K562 (cell line): ENCODE results near the gene HGF. TPM values are rescaled to one million over a fixed set of nuclear protein-coding genes. Genes with fewer than 3 reads are reported as not detected.

Experiments
- ATAC-seq: fragments of 200-7000 bp; cut with Tn5 transposase; 3 replicates; pipeline ENCODE4 v1.9.1; 2020; ENCODE audit warnings: moderate library complexity
- BruUV-seq: library from RNA; stranded (reverse); fragments of 400-500 nt; replicated peaks from 2 replicates; lab custom pipeline; 2021; lab: Mats Ljungman, UMichigan
- CTCF ChIA-PET: fragments of 300-600 bp; formaldehyde crosslinking; extraction: SDS; loops from one replicate; lab custom pipeline; 2021; ENCODE audit warnings: low intra/inter-chr PET ratio; lab: Yijun Ruan, JAX
- POLR2A ChIA-PET: fragments of 300-600, 350-650 bp; sonication (Branson Sonifier 250); formaldehyde crosslinking; extraction: SDS; loops from one replicate; lab custom pipeline; 2021; ENCODE audit warnings: antibody characterized with exemption, inconsistent platforms; lab: Yijun Ruan, JAX
- DNase-seq, 4 experiments: peaks; one replicate each; pipeline versions ENCODE4 v3.0.0 to v3.0.0-alpha.2; 2011 to 2018; ENCODE audit warnings: low spot score in 3 of 4, mixed read lengths in 3 of 4; ENCODE audit errors: extremely low read depth in 1 of 4
- FAIRE-seq: peaks from 2 replicates; lab custom pipeline; 2011; peaks lifted over from hg19 to GRCh38; lab: Jason Lieb, UNC
- H2AFZ ChIP-seq: 2 replicates; pipeline ENCODE4 v1.6.0; 2011; ENCODE audit warnings: low read depth, low read length, control low read depth, inconsistent platforms
- H3K27ac ChIP-seq: fragments of 200-600 bp; 3 replicates; pipeline ENCODE4 v1.8.0; 2011; ENCODE audit warnings: low read depth, mild to moderate bottlenecking, control low read depth, inconsistent platforms, low read length, moderate library complexity, mixed read lengths; ENCODE audit errors: extremely low read depth
- H3K27me3 ChIP-seq, 2 experiments: fragments of 300-600 bp in 1 of 2; 2 replicates in 1 of 2; 3 replicates in 1 of 2; pipeline versions ENCODE4 v1.6.0 to v1.8.0; 2011; ENCODE audit warnings: inconsistent platforms in 2 of 2, low read length in 2 of 2, mild to moderate bottlenecking in 1 of 2, mixed read lengths in 1 of 2, moderate library complexity in 1 of 2; ENCODE audit not compliant: control insufficient read depth in 2 of 2, insufficient read depth in 2 of 2
- H3K36me3 ChIP-seq: fragments of 300-600 bp; 3 replicates; pipeline ENCODE4 v1.8.0; 2011; ENCODE audit warnings: mild to moderate bottlenecking, low read length, inconsistent platforms; ENCODE audit not compliant: control insufficient read depth, insufficient read depth
- H3K4me1 ChIP-seq, 2 experiments: fragments of 200-600 bp in 1 of 2; replicated peaks in 1 of 2; 2 replicates in 1 of 2; 3 replicates in 1 of 2; pipeline versions ENCODE4 v1.5.1 to v1.8.0; 2011; ENCODE audit warnings: inconsistent platforms in 2 of 2, low read length in 2 of 2, mild to moderate bottlenecking in 1 of 2, mixed read lengths in 1 of 2, moderate library complexity in 1 of 2; ENCODE audit not compliant: control insufficient read depth in 2 of 2, insufficient read depth in 2 of 2
- H3K4me2 ChIP-seq: 2 replicates; pipeline ENCODE4 v1.6.1; 2011; ENCODE audit warnings: low read length, control low read depth, inconsistent platforms, mixed read lengths; ENCODE audit not compliant: insufficient read depth
- H3K4me3 ChIP-seq: fragments of 200-600 bp; sonication (generic), shearing (Covaris generic); 2 replicates; pipeline ENCODE4 v1.5.1; 2016; ENCODE audit warnings: control low read depth, inconsistent platforms
- H3K79me2 ChIP-seq: fragments of 200-600 bp; 3 replicates; pipeline ENCODE4 v1.8.0; 2011; ENCODE audit warnings: low read length, inconsistent platforms; ENCODE audit not compliant: control insufficient read depth, insufficient read depth
- H3K9ac ChIP-seq, 2 experiments: 2 replicates each; pipeline versions ENCODE4 v1.6.0 to v1.6.1; 2011; ENCODE audit warnings: low read depth in 2 of 2, low read length in 2 of 2, control low read depth in 1 of 2, inconsistent platforms in 1 of 2, mild to moderate bottlenecking in 1 of 2, mixed read lengths in 1 of 2; ENCODE audit not compliant: insufficient read depth in 1 of 2
- H3K9me1 ChIP-seq: one replicate; pipeline ENCODE4 v1.6.0; 2011; ENCODE audit warnings: inconsistent platforms, mild to moderate bottlenecking, low read length, moderate library complexity; ENCODE audit not compliant: control insufficient read depth, insufficient read depth
- H3K9me3 ChIP-seq: replicated peaks from 2 replicates; pipeline ENCODE4 v1.5.1; 2011; ENCODE audit warnings: low read depth, low read length, inconsistent platforms; ENCODE audit not compliant: control insufficient read depth, insufficient read depth
- H4K20me1 ChIP-seq: replicated peaks from 2 replicates; pipeline ENCODE4 v1.6.1; 2011; ENCODE audit warnings: low read length, inconsistent platforms, mixed read lengths; ENCODE audit not compliant: control insufficient read depth, insufficient read depth
- ARID2 ChIP-seq: fragments of 450-650 bp; IDR thresholded peaks from 2 replicates; pipeline ENCODE4 v1.6.1; 2017; ENCODE audit warnings: antibody characterized with exemption, mild to moderate bottlenecking
- EP300 ChIP-seq: IDR thresholded peaks from 2 replicates; pipeline ENCODE4 v1.6.1; 2012; ENCODE audit warnings: low read length, improper control_type of control experiment
- ETS2 ChIP-seq: IDR thresholded peaks from 2 replicates; pipeline ENCODE4 v1.6.1; 2016; ENCODE audit warnings: borderline replicate concordance, missing genetic modification characterization, mild to moderate bottlenecking, moderate library complexity, missing compliant biosample characterization; ENCODE audit not compliant: poor library complexity, severe bottlenecking
- LEF1 ChIP-seq: fragments of 450-650 bp; IDR thresholded peaks from 2 replicates; pipeline ENCODE4 v1.6.1; 2016; ENCODE audit warnings: mild to moderate bottlenecking
- MTF1 ChIP-seq: fragments of 250-450 bp; sonication (Bioruptor Pico); IDR thresholded peaks from 2 replicates; pipeline ENCODE4 v1.9.0; 2021; ENCODE audit warnings: moderate library complexity, mild to moderate bottlenecking, inconsistent platforms, borderline replicate concordance
- NEUROD1 ChIP-seq: fragments of 150-350 bp; IDR thresholded peaks from 2 replicates; pipeline ENCODE4 v1.6.1; 2014; ENCODE audit warnings: borderline replicate concordance, low read length, low read depth; ENCODE audit not compliant: partially characterized antibody
- PTBP1 ChIP-seq: fragments of 200-400 bp; formaldehyde crosslinking; IDR thresholded peaks from 2 replicates; pipeline ENCODE4 v1.6.1; 2017; ENCODE audit warnings: low read depth, low read length
- RBM39 ChIP-seq: fragments of 200-400 bp; formaldehyde crosslinking; optimal IDR thresholded peaks from 2 replicates; pipeline ENCODE3; 2018; ENCODE audit warnings: low read depth, low read length
- RFX7 ChIP-seq: fragments of 250-450 bp; sonication (Bioruptor Pico); IDR thresholded peaks from 2 replicates; pipeline ENCODE4 v1.5.1; 2021; ENCODE audit warnings: mild to moderate bottlenecking
- SRF ChIP-seq, 2 experiments: fragments of 250-450, 450-650 bp in 1 of 2; sonication (Bioruptor Pico) in 1 of 2; sonication (generic) in 1 of 2; formaldehyde crosslinking; IDR thresholded peaks; 2 replicates each; pipeline versions ENCODE4 v1.5.0 to v1.5.1; 2020 to 2022; ENCODE audit warnings: mild to moderate bottlenecking in 1 of 2, missing genetic modification reagents in 1 of 2
- TAL1 ChIP-seq: fragments of 450-650 bp; IDR thresholded peaks from 2 replicates; pipeline ENCODE4 v1.6.1; 2016; ENCODE audit warnings: mild to moderate bottlenecking
- WGBS: fragments of 100-300 bp; shearing (Covaris generic); methylation state at CpG from one replicate; pipeline ENCODE4 v1.1.6; 2016; ENCODE audit warnings: low coverage, mixed read lengths; ENCODE audit not compliant: insufficient coverage; ENCODE audit errors: missing lambda C conversion rate; 5-methylcytosine and 5-hydroxymethylcytosine counted together
- in situ Hi-C: fragments of 300-500 bp; cut with MboI; formaldehyde crosslinking; loops from 4 replicates; pipeline ENCODE4 v1.15.0; 2018; ENCODE audit warnings: inconsistent platforms, mixed read lengths
- intact Hi-C: fragments of 100-400 bp; cut with micrococcal nuclease; formaldehyde crosslinking; loops from 2 replicates; pipeline ENCODE4 v1.14.2; 2022
- polyA plus RNA-seq, 8 experiments: library from polyadenylated mRNA; depleted of rRNA in 4 of 8; stranded (reverse) in 5 of 8; unstranded in 3 of 8; fragments of >200 nt; fragmentation: Nextera tagmentation in 2 of 8; fragmentation: Illumina TruSeq in 1 of 8; extraction: Ambion mirVana in 2 of 8; extraction: Trizol in 1 of 8; gene quantifications; 2 replicates each; pipeline versions ENCODE4 v1.2.1 to v1.2.3, GENCODE V29; 2011 to 2014; ENCODE audit warnings: inconsistent platforms in 1 of 8, missing spikeins in 1 of 8
- total RNA-seq, 7 experiments: library from RNA; depleted of rRNA in 6 of 7; stranded (reverse); fragments of >200 nt in 6 of 7; fragmentation: Illumina TruSeq in 2 of 7; extraction: Trizol in 2 of 7; gene quantifications; 2 replicates each; pipeline versions ENCODE4 v1.2.1 to v1.2.3, GENCODE V29; 2011 to 2021; ENCODE audit warnings: low replicate concordance in 1 of 7
- TF ChIP-seq, protein P1 (sequence below), 2 experiments: fragments of 150-350 bp in 1 of 2; IDR thresholded peaks; 2 replicates each; pipeline ENCODE4 v1.6.1; 2012 to 2016; ENCODE audit warnings: low read depth in 2 of 2, low read length in 2 of 2, mild to moderate bottlenecking in 1 of 2, moderate library complexity in 1 of 2
- TF ChIP-seq, protein P2 (sequence below): fragments of 250-450 bp; sonication (Bioruptor Pico); IDR thresholded peaks from 2 replicates; pipeline ENCODE4 v1.5.0; 2020; ENCODE audit warnings: mild to moderate bottlenecking, borderline replicate concordance
- TF ChIP-seq, protein P3 (sequence below): fragments of 150-350 bp; conservative IDR thresholded peaks from 2 replicates; pipeline ENCODE4 v1.6.1; 2014; ENCODE audit warnings: low read length

HGF gene
- total and polyA plus RNA-seq, 9 of the 15 experiments (the other 6 are each of a cell fraction or from before 2014, with no cell fraction given) = 0.02 TPM; not detected in 8

DNA sequence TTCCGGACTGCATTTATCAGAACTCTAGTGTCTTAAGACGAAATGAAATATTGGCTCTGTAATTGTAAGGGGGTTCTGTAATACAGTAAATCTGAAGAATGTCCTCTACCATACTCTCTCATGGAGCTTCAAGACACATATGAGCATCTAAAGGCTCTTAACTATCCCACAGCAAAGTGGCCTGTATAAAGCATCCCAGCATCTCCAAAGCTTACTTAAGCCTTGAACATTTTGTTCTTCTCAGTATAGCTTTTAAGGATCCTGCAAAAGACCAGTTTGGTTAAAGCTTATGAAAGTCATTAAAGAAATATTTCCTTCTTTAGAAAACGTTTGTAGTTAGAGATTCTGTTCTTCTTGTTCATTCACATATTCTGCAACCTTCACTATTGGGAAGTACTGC lies 75.1 kb downstream of the HGF start (continued):
- TF ChIP-seq TAL1 = no peak

DNA sequence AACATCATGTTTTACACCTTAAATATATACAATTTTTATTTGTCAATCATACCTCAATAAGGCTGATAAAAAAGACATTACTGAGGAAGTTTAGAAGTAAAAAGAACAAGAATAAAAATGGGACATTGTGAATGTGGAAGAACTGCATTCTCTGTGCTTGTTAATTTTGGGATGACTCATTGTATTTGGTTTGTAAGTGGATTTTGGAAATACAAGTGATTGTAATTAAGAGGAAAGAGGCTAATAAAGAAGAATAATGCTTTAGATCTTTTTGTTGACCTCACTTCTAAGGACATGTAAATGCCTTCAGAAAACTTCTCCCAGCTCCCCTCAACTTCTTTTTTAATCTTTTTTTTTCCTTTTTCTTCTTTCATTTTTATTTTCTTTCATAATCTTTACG lies 76.0 kb downstream of the HGF start:
- H3K9ac ChIP-seq = no peak overlapping the region
- FAIRE-seq (no peak), DNase-seq (no peak), ATAC-seq (no peak)
- H3K79me2 ChIP-seq = no peaks in the 10 kb centered on the region
- no TSS peak for BruUV-seq
- POLR2A ChIA-PET = no interaction called here
- H2AFZ ChIP-seq = no peak overlapping the region
- no peaks in the 10 kb centered on the region for H4K20me1 ChIP-seq
- in situ Hi-C loops (loop anchor here (10.0 kb wide), 1 partner anchor 1849 kb away; no protein-coding TSS in a partner anchor), intact Hi-C loops (no loop called here)
- no peak overlapping the region for H3K4me2 ChIP-seq
- 0% methylated on average over 1 of the region's 1 CpG for WGBS
- no peak overlapping the region for H3K27ac ChIP-seq
- CTCF ChIA-PET = no interaction called here
- no peaks in the 10 kb centered on the region for H3K27me3 ChIP-seq
- H3K9me1 ChIP-seq = no peaks in the 10 kb centered on the region
- no peaks in the 10 kb centered on the region for H3K4me1 ChIP-seq
- H3K9me3 ChIP-seq = no peaks in the 10 kb centered on the region
- H3K4me3 ChIP-seq = no peak overlapping the region
- no peaks in the 10 kb centered on the region for H3K36me3 ChIP-seq
- TF ChIP-seq RFX7 (CRISPR knock-in tag) (no peak), ARID2 (no peak), EP300 (no peak), RBM39 (no peak), LEF1 (no peak), MTF1 (CRISPR knock-in tag) (no peak), SRF (CRISPR knock-in tag; IDR thresholded peaks at IDR 0.05) (no peak), PTBP1 (no peak), ETS2 (tag) (no peak), NEUROD1 (no peak)
- TF ChIP-seq, protein P1, sequence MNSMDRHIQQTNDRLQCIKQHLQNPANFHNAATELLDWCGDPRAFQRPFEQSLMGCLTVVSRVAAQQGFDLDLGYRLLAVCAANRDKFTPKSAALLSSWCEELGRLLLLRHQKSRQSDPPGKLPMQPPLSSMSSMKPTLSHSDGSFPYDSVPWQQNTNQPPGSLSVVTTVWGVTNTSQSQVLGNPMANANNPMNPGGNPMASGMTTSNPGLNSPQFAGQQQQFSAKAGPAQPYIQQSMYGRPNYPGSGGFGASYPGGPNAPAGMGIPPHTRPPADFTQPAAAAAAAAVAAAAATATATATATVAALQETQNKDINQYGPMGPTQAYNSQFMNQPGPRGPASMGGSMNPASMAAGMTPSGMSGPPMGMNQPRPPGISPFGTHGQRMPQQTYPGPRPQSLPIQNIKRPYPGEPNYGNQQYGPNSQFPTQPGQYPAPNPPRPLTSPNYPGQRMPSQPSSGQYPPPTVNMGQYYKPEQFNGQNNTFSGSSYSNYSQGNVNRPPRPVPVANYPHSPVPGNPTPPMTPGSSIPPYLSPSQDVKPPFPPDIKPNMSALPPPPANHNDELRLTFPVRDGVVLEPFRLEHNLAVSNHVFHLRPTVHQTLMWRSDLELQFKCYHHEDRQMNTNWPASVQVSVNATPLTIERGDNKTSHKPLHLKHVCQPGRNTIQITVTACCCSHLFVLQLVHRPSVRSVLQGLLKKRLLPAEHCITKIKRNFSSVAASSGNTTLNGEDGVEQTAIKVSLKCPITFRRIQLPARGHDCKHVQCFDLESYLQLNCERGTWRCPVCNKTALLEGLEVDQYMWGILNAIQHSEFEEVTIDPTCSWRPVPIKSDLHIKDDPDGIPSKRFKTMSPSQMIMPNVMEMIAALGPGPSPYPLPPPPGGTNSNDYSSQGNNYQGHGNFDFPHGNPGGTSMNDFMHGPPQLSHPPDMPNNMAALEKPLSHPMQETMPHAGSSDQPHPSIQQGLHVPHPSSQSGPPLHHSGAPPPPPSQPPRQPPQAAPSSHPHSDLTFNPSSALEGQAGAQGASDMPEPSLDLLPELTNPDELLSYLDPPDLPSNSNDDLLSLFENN (IDR thresholded peaks at IDR 0.05; ENCODE audit: low read depth in 2 of 2, low read length in 2 of 2) = no peak
- TF ChIP-seq, protein P2, sequence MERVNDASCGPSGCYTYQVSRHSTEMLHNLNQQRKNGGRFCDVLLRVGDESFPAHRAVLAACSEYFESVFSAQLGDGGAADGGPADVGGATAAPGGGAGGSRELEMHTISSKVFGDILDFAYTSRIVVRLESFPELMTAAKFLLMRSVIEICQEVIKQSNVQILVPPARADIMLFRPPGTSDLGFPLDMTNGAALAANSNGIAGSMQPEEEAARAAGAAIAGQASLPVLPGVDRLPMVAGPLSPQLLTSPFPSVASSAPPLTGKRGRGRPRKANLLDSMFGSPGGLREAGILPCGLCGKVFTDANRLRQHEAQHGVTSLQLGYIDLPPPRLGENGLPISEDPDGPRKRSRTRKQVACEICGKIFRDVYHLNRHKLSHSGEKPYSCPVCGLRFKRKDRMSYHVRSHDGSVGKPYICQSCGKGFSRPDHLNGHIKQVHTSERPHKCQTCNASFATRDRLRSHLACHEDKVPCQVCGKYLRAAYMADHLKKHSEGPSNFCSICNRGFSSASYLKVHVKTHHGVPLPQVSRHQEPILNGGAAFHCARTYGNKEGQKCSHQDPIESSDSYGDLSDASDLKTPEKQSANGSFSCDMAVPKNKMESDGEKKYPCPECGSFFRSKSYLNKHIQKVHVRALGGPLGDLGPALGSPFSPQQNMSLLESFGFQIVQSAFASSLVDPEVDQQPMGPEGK (CRISPR knock-in tag) = no peak
- TF ChIP-seq, protein P3, sequence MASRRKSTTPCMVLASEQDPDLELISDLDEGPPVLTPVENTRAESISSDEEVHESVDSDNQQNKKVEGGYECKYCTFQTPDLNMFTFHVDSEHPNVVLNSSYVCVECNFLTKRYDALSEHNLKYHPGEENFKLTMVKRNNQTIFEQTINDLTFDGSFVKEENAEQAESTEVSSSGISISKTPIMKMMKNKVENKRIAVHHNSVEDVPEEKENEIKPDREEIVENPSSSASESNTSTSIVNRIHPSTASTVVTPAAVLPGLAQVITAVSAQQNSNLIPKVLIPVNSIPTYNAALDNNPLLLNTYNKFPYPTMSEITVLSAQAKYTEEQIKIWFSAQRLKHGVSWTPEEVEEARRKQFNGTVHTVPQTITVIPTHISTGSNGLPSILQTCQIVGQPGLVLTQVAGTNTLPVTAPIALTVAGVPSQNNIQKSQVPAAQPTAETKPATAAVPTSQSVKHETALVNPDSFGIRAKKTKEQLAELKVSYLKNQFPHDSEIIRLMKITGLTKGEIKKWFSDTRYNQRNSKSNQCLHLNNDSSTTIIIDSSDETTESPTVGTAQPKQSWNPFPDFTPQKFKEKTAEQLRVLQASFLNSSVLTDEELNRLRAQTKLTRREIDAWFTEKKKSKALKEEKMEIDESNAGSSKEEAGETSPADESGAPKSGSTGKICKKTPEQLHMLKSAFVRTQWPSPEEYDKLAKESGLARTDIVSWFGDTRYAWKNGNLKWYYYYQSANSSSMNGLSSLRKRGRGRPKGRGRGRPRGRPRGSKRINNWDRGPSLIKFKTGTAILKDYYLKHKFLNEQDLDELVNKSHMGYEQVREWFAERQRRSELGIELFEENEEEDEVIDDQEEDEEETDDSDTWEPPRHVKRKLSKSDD = no peak
